ENCODE data around the gene ARAP2.

Gene ARAP2

DNA sequence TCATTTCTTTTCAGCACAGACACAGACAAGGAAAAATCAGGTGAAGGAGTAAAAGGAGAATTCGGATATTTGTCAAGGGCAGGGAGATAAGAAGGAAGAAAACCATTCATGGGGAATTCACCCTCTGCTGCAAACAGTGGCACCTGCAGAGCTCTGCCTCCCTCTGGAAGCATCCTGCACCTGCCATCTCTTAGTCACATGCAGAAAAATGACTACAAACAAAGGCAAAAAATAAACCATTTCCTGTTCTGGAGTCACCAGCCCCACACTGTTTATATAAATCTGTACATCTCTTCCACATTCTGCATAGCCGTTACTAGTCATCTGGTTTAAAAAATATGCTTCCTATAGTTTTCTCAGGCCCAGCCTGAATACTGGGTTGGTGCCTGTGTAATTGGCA, 205.3 kb downstream of the ARAP2 start:
- CTCF ChIA-PET = interaction anchor here (0.6 kb wide), 1 partner anchor 46 kb away, joined by 3 read pairs; no protein-coding TSS in a partner anchor
- Histone ChIP-seq H3K4me3 (ENCODE audit: low read depth, low read length) (no peak overlapping the region), H3K36me3 (ENCODE audit: control insufficient read depth in 2 of 2, insufficient read depth in 1 of 2, low read length in 2 of 2) (no peaks in the 10 kb centered on the region), H3K4me1 (ENCODE audit: control insufficient read depth, insufficient read depth, low read length) (no peaks in the 10 kb centered on the region), H3K27ac (ENCODE audit: extremely low read depth, low read depth, low read length) (no peak overlapping the region), H3K9me3 (ENCODE audit: control insufficient read depth, insufficient read depth, low read depth, low read length) (no peaks in the 10 kb centered on the region)
- POLR2A ChIA-PET = no interaction called here
- TF ChIP-seq, protein P1, sequence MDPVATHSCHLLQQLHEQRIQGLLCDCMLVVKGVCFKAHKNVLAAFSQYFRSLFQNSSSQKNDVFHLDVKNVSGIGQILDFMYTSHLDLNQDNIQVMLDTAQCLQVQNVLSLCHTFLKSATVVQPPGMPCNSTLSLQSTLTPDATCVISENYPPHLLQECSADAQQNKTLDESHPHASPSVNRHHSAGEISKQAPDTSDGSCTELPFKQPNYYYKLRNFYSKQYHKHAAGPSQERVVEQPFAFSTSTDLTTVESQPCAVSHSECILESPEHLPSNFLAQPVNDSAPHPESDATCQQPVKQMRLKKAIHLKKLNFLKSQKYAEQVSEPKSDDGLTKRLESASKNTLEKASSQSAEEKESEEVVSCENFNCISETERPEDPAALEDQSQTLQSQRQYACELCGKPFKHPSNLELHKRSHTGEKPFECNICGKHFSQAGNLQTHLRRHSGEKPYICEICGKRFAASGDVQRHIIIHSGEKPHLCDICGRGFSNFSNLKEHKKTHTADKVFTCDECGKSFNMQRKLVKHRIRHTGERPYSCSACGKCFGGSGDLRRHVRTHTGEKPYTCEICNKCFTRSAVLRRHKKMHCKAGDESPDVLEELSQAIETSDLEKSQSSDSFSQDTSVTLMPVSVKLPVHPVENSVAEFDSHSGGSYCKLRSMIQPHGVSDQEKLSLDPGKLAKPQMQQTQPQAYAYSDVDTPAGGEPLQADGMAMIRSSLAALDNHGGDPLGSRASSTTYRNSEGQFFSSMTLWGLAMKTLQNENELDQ (tag by site-specific recombination; IDR thresholded peaks at IDR 0.05; ENCODE audit: low read depth) = no peak
- no peak for TF ChIP-seq ZNF623 (tag by site-specific recombination; IDR thresholded peaks at IDR 0.05)
- no peak for TF ChIP-seq ZFHX2 (tag by site-specific recombination; conservative IDR thresholded peaks at IDR 0.05)
- no peak for TF ChIP-seq YY1 (tag by site-specific recombination; IDR thresholded peaks at IDR 0.05)
- TF ChIP-seq ZNF704 (tag by site-specific recombination; IDR thresholded peaks at IDR 0.05) = no peak
- TF ChIP-seq, protein P2, sequence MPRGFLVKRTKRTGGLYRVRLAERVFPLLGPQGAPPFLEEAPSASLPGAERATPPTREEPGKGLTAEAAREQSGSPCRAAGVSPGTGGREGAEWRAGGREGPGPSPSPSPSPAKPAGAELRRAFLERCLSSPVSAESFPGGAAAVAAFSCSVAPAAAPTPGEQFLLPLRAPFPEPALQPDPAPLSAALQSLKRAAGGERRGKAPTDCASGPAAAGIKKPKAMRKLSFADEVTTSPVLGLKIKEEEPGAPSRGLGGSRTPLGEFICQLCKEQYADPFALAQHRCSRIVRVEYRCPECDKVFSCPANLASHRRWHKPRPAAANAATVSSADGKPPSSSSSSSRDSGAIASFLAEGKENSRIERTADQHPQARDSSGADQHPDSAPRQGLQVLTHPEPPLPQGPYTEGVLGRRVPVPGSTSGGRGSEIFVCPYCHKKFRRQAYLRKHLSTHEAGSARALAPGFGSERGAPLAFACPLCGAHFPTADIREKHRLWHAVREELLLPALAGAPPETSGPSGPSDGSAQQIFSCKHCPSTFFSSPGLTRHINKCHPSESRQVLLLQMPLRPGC (tag by site-specific recombination; IDR thresholded peaks at IDR 0.05) = no peak
- no peak for TF ChIP-seq ZNF792 (tag by site-specific recombination; IDR thresholded peaks at IDR 0.05)
- no peak for TF ChIP-seq ZNF600 (tag by site-specific recombination; IDR thresholded peaks at IDR 0.05)
- TF ChIP-seq ZNF777 (tag by site-specific recombination; IDR thresholded peaks at IDR 0.05; ENCODE audit: borderline replicate concordance) = no peak
- TF ChIP-seq HOXA7 (CRISPR knock-in tag; IDR thresholded peaks at IDR 0.05; ENCODE audit: borderline replicate concordance) = no peak
- TF ChIP-seq ZNF266 (tag by site-specific recombination; IDR thresholded peaks at IDR 0.05; ENCODE audit: low read depth) = no peak
- no peak for TF ChIP-seq ZNF335 (tag by site-specific recombination; conservative IDR thresholded peaks at IDR 0.05)
- no peak for TF ChIP-seq ZNF37A (tag by site-specific recombination; IDR thresholded peaks at IDR 0.05)
- no peak for TF ChIP-seq SP7 (tag by site-specific recombination; IDR thresholded peaks at IDR 0.05)

GRCh38 chr4:36038491-36038890, 205.8 kb downstream of the ARAP2 start:
- H3K27ac ChIP-seq (ENCODE audit: extremely low read depth, low read depth, low read length) = no peak overlapping the region
- no peaks in the 10 kb centered on the region for H3K9me3 ChIP-seq (ENCODE audit: control insufficient read depth, insufficient read depth, low read depth, low read length)
- H3K36me3 ChIP-seq (ENCODE audit: control insufficient read depth in 2 of 2, insufficient read depth in 1 of 2, low read length in 2 of 2) = no peaks in the 10 kb centered on the region
- ChIA-PET POLR2A (no interaction called here), CTCF (interaction anchor here (0.6 kb wide), 1 partner anchor 46 kb away, joined by 3 read pairs; no protein-coding TSS in a partner anchor)
- H3K4me3 ChIP-seq (ENCODE audit: low read depth, low read length) = no peak overlapping the region
- no peaks in the 10 kb centered on the region for H3K4me1 ChIP-seq (ENCODE audit: control insufficient read depth, insufficient read depth, low read length)
- TF ChIP-seq ZNF664 (tag by site-specific recombination; IDR thresholded peaks at IDR 0.05) (no peak), GLIS2 (tag by site-specific recombination; IDR thresholded peaks at IDR 0.05) (no peak), ZNF76 (tag by site-specific recombination; IDR thresholded peaks at IDR 0.05; ENCODE audit: borderline replicate concordance, low read depth) (no peak), ZNF2 (tag by site-specific recombination; IDR thresholded peaks at IDR 0.05) (no peak), PRDM2 (tag by site-specific recombination; IDR thresholded peaks at IDR 0.05; ENCODE audit: borderline replicate concordance) (no peak), ZNF140 (tag by site-specific recombination; IDR thresholded peaks at IDR 0.05) (no peak)
- TF ChIP-seq, protein P3, sequence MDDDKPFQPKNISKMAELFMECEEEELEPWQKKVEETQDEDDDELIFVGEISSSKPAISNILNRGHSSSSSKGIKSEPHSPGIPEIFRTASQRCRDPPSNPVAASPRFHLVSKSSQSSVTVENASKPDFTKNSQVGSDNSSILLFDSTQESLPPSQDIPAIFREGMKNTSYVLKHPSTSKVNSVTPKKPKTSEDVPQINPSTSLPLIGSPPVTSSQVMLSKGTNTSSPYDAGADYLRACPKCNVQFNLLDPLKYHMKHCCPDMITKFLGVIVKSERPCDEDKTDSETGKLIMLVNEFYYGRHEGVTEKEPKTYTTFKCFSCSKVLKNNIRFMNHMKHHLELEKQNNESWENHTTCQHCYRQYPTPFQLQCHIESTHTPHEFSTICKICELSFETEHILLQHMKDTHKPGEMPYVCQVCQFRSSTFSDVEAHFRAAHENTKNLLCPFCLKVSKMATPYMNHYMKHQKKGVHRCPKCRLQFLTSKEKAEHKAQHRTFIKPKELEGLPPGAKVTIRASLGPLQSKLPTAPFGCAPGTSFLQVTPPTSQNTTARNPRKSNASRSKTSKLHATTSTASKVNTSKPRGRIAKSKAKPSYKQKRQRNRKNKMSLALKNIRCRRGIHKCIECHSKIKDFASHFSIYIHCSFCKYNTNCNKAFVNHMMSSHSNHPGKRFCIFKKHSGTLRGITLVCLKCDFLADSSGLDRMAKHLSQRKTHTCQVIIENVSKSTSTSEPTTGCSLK (tag by site-specific recombination; IDR thresholded peaks at IDR 0.05) = no peak
- TF ChIP-seq, protein P4, sequence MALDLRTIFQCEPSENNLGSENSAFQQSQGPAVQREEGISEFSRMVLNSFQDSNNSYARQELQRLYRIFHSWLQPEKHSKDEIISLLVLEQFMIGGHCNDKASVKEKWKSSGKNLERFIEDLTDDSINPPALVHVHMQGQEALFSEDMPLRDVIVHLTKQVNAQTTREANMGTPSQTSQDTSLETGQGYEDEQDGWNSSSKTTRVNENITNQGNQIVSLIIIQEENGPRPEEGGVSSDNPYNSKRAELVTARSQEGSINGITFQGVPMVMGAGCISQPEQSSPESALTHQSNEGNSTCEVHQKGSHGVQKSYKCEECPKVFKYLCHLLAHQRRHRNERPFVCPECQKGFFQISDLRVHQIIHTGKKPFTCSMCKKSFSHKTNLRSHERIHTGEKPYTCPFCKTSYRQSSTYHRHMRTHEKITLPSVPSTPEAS (tag by site-specific recombination; IDR thresholded peaks at IDR 0.05) = no peak

Measured in HEK293 (cell line).